ENCODE results near the gene C3orf85.

Gene C3orf85

GRCh38 chr3:109137761-109138160, 1.2 kb downstream of the C3orf85 start:
- no peaks in the 10 kb centered on the region for H3K27me3 ChIP-seq
- no peak overlapping the region for H3K4me3 ChIP-seq (ENCODE audit: low read depth, low read length)
- no peak for DNase-seq
- H3K9me3 ChIP-seq = no peaks in the 10 kb centered on the region
- TF ChIP-seq CTCF (IDR thresholded peaks at IDR 0.05; ENCODE audit: low read depth, low read length) = no peak
- no peaks in the 10 kb centered on the region for H3K4me1 ChIP-seq
- H3K36me3 ChIP-seq = no peaks in the 10 kb centered on the region

- Histone ChIP-seq H3K36me3 (no peaks in the 10 kb centered on the region), H3K4me3 (ENCODE audit: low read depth, low read length) (no peak overlapping the region), H3K27me3 (no peaks in the 10 kb centered on the region), H3K9me3 (no peaks in the 10 kb centered on the region), H3K4me1 (no peaks in the 10 kb centered on the region)
- no peak for DNase-seq
- no peak for TF ChIP-seq CTCF (IDR thresholded peaks at IDR 0.05; ENCODE audit: low read depth, low read length)
Measured at GRCh38 chr3:109140318-109140717, 3.8 kb downstream of the C3orf85 start.

GRCh38 chr3:109143646-109144045, 7.1 kb downstream of the C3orf85 start:
- Histone ChIP-seq H3K4me1 (no peaks in the 10 kb centered on the region), H3K4me3 (ENCODE audit: low read depth, low read length) (no peak overlapping the region), H3K9me3 (no peaks in the 10 kb centered on the region), H3K27me3 (no peaks in the 10 kb centered on the region), H3K36me3 (no peaks in the 10 kb centered on the region)
- no peak for DNase-seq
- no peak for TF ChIP-seq CTCF (IDR thresholded peaks at IDR 0.05; ENCODE audit: low read depth, low read length)

DNA sequence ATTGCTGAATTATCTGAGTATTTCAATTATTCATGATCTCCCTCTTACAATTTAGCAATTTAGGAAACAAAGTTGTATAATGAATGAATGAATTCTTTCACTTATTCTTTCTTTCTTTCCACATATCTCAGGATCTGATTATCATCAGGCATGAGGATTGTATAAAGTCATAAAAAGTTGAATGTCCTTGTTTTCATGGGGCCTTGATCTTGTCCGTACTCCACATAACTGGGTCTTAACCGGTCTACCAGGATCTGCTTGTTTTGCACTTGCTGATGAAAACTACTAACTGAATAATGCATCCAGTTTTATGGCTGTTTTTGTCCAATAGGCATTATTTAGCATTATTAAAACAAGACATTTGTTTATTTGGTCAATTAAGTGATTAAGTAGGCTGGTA, 12.6 kb downstream of the C3orf85 start:
- H3K4me3 ChIP-seq (ENCODE audit: low read depth, low read length) = no peak overlapping the region
- H3K36me3 ChIP-seq = no peaks in the 10 kb centered on the region
- H3K4me1 ChIP-seq = no peaks in the 10 kb centered on the region
- H3K27me3 ChIP-seq = no peaks in the 10 kb centered on the region
- TF ChIP-seq CTCF (IDR thresholded peaks at IDR 0.05; ENCODE audit: low read depth, low read length) = no peak
- no peaks in the 10 kb centered on the region for H3K9me3 ChIP-seq
- DNase-seq = no peak

- no peaks in the 10 kb centered on the region for H3K9me3 ChIP-seq
- TF ChIP-seq CTCF (IDR thresholded peaks at IDR 0.05; ENCODE audit: low read depth, low read length) = no peak
- no peaks in the 10 kb centered on the region for H3K27me3 ChIP-seq
- no peaks in the 10 kb centered on the region for H3K36me3 ChIP-seq
- DNase-seq = no peak
- H3K4me3 ChIP-seq (ENCODE audit: low read depth, low read length) = no peak overlapping the region
- no peaks in the 10 kb centered on the region for H3K4me1 ChIP-seq
Measured at GRCh38 chr3:109152320-109152719, 15.8 kb downstream of the C3orf85 start.

DNA sequence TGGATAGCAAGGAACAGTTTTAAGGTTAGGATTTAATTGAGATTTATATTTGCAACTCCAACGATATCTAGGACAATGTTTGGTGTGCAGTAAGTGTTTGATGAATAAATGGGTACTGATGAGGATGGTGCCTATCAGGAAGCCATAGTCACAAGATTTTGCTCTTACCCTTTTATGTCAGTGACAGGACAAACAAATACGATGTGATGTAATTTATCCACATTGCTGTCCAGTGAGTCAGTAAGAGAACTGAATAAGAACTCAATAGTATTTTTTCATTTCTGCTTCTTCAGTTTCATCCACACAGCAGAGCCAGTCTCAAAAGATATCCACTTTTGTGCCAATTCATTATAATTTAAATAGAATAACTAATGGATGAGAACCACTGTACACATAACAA, 18.5 kb downstream of the C3orf85 start:
- H3K9me3 ChIP-seq = no peaks in the 10 kb centered on the region
- no peaks in the 10 kb centered on the region for H3K4me1 ChIP-seq
- DNase-seq = no peak
- H3K4me3 ChIP-seq (ENCODE audit: low read depth, low read length) = no peak overlapping the region
- no peak for TF ChIP-seq CTCF (IDR thresholded peaks at IDR 0.05; ENCODE audit: low read depth, low read length)
- H3K27me3 ChIP-seq = no peaks in the 10 kb centered on the region
- no peaks in the 10 kb centered on the region for H3K36me3 ChIP-seq

Measured in BE2C (cell line).